GM18909 (cell line): ENCODE results near the gene CALHM2.

Experiments used
- ATAC-seq: cut with Tn5 transposase; IDR thresholded peaks from one replicate; pipeline ENCODE4 v1.9.1; 2021; ENCODE audit warnings: mild to moderate bottlenecking; ENCODE audit not compliant: unreplicated experiment, poor library complexity

Gene CALHM2

DNA sequence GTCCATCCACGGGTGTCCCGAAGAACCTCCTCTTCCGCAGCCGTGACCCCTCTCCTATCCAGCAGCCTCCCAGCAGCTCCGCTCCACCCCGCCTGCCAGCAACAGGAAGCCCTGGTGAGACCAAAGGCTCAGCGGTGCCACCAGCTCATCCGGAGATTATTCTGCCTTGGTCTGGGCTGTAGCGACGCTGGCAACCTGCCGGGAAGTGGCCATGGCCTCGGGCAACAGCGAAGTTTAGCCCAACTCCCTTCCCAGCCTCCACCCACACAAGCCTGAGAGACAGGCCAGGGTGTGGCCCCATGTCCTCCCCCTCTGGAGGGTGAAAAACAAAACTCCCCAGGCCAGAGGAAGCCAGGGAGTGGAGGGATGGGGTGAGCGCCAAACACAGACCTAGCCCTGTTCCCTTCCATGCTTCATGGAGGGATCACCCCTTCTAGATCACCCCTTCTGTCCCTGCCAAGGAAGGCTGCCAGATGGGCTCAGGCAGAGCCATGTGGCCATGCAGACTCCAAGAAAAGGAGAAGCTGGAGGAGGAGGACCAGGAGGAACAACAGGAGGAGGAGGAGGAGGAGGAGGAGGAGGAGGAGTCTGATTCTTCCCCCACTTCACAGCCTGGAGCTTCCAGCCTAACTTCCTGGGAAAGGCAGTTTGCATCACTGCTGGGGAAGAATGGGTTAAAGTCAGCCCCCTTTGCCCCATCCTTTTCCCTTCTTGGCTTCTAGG lies 918 bp downstream of the CALHM2 start:
- no peak for ATAC-seq

DNA sequence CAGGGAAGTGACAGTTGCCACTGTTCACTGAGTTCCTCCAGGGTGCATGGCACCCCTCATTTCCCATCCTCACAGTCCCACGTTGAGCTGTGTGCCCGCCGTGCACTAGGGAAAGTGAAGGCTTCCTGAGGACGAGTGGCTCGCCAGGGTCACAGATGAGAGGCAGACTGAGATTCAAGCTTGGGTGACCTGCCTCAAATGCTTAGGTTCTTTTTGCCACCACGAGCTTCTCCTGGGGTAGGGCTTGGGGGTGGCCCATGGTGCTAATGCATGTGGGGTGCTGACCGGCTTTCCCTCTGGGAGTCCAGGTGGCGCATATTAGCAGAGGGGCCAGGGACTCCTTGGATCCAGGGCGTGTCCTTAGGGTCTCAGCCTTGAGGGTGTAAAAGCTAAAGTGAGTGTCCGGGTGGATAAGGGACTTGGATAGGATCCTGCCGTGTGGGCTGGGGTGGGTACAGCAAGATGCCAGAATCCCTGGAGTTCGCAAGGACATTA lies 1.9 kb downstream of the CALHM2 start:
- ATAC-seq: no peak

DNA sequence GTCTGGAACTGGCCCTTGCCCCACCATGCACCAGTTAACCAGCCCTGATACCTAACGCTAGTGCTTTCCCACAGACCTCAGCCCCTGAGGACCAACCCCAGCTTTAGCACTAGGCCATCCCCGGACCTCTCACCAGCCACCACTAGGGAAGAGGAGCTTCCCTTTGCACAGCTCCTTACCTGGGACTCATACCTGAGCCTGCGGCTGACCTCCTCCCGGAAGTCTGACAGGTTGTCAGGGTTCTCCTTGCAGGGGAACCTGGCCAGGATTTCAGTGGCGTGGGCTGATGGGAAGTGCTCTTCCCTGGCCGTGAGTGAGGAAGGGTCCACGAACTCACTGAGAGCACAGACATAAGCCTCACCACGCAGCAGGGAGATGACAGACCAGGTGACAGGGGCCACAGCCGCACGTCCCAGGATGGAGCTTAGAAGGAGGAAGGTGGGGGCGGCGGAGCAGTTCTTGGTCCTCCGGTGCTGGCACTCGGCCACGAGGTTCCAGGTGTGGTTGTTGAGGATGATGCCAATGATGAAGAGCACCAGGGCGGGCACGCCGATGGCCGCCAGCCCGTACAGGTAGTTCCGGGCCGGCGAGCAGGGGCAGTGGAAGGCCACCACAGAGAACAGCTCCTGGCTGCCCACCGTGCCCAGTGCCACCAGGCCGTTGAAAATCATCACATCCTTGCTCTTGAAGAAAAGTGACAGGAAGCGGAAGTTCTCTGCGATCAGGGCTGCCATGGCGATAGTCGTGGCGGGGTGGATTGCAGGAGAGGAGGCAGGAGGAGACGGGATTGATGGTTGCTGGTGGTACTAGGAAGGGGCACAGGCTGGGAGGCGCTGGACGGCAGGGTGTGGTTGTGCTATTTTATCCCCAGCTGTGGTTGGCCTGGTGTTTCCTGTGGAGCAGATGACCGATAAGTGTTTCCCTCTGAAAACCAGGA lies 2.7 kb downstream of the CALHM2 start:
- ATAC-seq: no peak

DNA sequence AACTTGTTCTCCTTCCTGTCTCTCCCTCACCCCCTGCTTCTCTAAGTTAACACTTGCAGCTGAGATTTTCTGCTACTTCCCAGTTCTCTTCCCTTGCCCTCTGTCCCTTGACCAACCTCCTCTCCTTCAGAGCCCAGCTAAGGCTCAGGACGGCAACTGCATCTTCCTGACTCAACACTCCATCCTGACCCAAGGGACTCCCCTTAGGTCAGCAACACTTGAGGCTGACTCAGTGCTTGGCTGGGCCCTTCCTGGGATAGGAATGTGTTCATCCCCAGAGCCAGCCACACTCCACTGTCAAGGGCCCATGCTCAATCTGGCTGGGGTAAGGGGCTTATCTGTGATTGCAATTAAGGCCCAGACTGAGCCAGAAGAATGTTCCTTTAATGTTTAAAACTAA lies 3.4 kb downstream of the CALHM2 start:
- ATAC-seq: no peak

DNA sequence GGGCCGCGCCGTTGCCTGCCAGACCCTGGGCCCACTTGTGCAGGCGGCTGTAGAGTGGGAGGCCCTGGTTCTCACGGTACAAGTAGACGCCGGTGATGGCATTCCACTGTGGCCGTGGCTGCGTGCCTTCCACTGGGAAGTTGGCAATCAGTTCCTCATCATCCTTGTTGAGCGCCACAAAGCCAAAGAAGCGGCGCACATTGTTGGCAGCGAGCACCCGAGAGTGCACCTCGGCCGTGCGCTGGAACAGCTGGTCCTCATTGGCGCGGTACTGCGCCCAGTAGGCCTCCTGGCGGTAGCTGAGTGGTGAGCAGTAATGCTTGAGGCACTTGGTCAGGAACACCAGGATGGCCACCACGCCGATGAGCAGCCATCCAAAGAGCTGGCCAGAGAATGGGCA lies 5.0 kb downstream of the CALHM2 start:
- ATAC-seq: no peak

DNA sequence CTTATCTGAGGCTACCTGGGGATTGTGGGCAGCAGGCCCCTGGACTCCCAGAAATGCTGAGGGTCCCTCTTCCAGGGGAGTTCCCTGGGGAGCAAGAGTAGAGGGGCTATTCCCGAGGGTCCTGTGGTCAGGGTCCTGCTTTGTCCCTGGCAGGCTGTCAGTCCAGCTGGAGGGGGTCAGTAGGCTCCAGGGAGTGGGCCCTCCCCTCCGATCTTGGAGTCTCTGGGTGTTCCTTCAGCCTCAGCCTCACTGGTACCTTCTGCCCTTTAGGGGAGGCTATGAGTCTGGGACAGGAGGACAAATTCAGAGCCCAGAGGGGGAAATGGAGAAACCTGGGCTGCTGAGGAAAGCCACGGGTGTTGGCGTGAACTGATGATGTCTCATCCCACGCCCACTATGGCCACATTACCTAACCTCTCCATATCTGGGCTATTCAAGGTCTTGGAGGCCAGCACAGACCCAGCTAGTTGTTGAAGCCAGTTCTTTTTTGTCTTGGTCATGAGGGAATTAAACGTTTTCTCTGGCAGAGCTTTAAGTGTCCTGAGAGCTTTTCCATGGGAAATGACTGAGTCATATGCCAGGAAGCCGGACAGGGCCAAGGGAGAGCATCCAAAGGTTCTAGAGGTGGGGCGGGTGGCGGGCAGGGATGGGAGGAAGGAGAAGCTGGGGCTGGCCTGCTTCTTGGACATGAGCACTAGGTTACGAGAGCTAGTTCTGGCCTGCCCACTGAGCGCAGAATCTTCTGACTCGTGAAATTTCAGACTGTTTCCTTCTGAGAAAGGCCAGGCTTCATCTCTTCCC lies 6.2 kb downstream of the CALHM2 start:
- no peak for ATAC-seq

DNA sequence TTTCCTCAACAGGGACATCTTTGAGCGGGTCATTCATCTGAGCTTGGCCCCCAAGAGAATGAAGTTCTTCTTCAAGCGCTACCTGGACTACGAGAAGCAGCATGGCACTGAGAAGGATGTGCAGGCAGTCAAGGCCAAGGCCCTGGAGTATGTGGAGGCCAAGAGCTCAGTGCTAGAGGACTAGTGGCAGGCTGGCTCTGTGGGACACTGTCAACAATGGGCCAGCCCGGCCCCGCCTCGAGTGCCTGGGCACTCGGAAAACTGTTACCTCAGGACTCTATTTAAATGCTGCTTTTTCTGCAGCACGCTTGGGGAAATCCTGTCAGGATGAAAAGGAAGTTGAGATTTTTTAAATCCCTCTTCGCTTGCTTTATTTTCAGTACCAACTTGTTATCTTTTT lies 6.8 kb downstream of the CALHM2 start:
- ATAC-seq: no peak

DNA sequence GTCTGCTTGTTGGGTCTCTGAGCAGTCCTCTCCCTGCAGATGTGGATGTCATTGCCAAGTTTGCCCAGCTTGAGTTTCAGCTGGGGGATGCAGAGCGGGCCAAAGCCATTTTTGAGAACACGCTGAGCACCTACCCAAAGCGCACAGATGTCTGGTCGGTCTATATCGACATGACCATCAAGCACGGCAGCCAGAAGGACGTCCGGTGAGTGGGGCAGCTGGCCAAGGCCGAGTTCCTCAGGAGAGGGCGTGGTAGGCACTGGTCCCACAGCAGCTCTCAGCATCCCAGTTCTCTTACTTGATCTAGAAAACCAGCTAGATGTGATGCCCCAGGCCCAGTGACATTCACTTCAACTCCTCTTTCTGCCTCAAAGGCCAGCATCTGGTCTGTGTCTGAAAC lies 7.7 kb downstream of the CALHM2 start:
- no peak for ATAC-seq

DNA sequence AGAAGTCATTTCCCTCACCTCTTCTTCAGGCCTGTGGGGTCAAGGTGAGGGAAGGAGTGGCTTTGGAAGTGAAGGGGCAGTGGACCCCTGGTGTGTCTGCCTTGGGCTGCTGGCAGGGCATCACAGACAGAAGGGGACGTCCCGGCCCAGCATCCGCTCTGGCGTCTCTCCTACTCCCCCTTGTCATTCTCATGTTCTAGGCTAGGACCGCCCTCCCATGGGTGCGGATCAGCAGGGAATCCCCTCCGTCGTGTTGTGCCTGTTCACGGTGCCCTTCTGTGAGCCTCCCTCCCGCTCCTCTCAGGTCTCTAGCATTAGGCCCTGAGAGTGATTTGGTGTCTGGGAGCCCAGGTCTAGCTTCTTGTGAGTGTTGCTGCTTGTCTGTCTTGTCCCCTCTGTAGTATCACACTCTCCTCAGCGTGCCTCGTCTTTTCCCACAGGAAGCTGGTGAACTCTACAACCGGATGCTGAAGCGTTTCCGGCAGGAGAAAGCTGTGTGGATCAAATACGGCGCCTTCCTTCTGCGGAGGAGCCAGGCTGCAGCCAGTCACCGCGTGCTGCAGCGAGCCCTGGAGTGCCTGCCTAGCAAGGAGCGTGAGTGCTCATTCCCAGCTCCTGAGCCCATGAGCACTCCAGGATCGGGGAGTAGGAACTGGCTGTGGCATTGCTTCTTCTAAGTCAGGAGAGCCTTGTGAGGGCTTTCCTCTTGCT lies 8.5 kb downstream of the CALHM2 start:
- ATAC-seq: no peak

DNA sequence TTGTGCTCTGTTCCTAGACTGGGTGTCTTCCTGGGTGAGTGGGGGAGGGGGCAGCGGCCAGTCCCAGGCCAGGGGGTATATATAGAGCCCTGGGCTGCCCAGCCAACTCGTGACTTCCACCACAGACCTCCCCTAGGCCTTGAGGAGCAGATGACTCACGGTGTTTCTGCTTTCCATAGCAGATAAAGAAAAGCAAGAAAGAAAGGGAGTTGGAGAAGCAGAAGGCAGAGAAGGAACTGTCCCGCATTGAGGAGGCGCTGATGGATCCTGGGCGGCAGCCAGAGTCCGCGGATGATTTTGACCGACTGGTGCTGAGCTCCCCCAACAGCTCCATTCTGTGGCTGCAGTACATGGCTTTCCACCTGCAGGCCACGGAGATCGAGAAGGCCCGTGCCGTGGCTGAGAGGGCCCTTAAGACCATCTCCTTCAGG lies 10.1 kb downstream of the CALHM2 start:
- no peak for ATAC-seq

DNA sequence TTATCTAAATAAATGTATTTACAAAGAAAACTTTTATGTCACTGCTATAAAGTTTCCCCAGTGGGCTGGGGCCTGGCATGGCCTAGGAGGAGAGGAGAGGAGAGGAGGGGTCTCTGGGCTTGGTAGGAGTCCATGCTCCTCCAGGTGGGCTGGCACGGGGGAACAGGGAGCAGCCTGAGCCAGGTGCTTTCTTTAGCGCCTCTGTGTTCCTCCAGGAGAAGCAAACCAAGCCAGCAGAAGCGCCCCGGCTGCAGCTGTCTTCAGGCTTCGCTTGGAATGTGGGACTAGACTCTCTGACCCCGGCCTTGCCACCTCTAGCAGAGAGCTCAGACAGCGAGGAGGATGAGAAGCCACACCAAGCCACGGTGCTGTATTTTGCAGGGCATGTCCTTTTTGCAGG lies 10.6 kb downstream of the CALHM2 start:
- no peak for ATAC-seq

DNA sequence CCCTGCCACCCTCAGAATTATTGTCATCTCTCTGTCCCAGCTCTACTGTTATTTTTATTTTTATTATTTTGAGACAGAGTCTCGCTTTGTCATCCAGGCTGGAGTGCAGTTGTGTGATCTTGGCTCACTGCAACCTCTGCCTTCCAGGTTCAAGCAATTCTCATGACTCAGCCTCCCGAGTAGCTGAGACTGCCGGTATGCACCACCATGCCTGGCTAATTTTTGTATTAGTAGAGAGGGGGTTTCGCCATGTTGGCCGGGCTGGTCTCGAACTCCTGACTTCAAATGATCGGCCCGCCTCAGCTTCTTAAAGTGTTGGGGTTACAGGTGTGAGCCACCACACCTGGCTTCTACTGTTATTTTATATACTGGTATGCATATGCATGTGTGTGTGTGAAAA lies 11.0 kb downstream of the CALHM2 start:
- no peak for ATAC-seq

DNA sequence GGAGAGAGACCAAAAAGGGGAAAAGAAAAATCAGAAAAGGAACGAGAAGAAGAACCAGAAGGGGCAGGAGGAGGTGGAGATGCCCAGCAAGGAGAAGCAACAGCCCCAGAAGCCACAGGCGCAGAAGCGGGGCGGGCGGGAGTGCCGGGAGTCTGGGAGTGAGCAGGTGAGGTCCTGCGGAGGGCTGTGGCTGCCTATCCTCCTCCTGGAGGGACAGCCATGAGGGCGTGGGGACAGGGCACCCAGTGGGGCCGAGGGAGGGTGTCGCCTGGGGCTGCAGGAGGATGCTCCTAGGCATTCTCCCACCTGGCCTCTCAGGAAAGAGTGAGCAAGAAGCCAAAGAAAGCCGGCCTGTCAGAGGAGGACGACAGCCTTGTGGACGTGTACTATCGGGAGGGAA lies 11.8 kb downstream of the CALHM2 start:
- ATAC-seq: no peak

DNA sequence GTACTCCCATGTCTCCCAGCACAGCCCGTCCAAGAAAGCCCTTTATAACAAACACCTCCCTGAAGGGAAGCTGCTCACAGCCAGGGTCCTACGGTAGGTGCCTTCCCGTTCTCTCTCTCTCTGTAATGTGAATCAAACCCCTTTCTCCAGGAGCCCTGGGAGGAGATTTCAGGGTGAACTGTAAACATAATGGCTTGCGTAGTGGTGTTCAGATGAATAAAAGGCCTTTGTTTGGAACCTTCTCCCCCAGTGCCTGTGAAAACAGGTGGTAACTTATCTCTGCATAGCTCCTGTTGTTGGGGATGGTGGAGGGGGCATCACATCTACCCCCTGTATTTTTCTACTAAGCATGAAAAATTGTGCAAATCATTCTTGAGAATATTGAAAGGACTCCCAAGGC lies 12.4 kb downstream of the CALHM2 start:
- no peak for ATAC-seq

DNA sequence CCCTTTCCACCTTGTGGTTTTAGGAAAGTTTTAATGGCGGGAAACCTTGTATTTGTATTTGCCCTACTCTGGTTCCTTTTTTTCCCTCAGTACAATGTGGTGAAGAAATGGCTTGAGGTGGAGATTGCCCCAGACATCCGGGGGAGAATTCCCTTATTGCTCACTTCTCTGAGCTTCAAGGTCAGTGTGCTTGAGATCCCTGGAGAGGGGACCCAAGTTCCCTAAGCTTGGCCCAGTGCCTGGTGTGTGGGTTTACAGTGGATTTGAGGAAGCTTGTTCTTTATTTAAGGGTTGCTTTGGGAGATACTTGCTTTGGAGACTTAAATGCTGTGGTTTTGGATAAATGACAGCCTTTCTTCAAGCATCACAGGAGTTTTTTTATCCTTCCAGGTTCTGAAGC lies 18.3 kb downstream of the CALHM2 start:
- no peak for ATAC-seq

DNA sequence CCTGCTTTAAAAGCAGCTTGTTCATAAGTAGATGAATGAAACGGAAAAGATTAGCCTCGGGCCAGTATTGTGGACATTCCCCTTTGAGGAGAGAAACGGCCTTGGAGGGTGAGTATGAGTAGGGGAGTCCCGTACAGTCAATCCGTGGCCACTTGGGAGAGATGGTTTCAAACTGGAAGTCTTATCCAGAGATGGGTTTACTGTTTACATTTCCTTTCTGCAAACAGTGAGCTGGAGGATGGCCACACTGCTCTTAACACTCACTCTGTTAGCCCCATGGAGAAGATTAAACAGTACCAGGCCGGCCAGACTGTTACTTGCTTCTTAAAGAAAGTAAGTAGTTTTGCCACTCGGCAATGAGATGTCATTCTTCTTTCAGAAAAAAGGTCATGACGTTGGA lies 20.3 kb downstream of the CALHM2 start:
- no peak for ATAC-seq

DNA sequence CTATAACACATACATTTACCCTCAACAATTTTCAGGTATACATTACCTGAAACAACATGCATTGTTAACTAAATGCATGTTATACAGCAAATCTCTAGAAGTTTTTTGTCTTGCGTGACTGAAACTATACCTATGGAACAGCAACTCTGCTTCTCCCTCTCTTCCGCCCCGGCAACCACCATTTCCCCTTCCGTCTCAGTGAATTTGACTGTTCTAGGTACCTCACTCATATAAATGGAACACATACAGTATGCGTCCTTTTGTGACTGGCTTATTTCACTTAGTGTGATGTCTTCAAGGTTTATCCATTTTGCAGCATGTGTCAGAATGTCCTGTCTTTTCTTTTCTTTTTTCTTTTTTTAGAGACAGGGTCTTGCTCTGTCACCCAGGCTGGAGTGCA lies 22.5 kb downstream of the CALHM2 start:
- ATAC-seq: no peak

DNA sequence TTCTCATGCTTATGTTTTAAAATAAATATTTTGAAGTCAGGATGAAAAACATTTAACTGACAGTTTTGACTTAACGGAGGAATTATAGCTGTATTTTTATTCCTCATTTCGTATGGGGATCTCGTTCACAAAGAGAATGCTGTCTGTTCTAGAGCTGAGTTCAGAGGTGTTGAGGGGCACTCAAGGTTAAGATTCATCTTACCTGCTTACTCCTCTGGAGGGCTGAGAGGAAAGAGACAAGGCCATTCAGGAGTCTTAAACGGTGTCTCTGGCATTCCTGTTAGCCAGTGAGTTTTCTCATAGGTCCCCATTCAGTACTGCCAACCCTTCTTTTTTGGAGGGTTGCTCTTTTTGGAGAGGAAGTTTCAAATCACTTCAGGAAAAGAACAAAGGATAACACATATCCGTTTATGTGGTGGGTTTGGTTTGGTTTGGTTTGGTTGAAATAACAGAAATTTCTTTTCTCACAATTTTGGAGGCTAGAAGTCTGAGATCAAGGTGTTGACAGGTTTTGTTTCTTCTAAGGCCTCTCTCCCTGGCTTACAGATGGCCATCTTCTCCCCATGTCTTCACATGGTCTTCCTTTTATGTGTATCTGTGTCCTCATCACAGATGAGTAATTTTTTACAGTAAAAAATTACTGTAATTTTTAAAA lies 23.1 kb downstream of the CALHM2 start:
- ATAC-seq: no peak

DNA sequence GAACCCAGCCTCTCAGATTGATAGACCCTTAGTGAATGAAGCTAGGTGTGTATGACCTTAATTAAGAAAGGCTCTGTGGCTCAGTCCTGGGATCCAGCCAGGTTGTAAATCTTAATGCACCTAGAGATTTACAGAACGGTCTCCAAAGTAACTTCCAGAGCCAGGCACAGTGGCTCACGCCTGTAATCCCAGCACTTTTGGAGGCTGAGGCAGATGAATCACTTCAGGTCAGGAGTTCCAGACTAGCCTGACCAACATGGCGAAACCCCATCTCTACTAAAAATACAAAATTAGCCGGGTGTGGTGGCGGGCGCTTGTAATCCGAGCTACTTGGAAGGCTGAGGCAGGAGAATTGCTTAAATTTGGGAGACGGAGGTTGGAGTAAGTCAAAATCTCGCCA lies 24.3 kb downstream of the CALHM2 start:
- no peak for ATAC-seq

DNA sequence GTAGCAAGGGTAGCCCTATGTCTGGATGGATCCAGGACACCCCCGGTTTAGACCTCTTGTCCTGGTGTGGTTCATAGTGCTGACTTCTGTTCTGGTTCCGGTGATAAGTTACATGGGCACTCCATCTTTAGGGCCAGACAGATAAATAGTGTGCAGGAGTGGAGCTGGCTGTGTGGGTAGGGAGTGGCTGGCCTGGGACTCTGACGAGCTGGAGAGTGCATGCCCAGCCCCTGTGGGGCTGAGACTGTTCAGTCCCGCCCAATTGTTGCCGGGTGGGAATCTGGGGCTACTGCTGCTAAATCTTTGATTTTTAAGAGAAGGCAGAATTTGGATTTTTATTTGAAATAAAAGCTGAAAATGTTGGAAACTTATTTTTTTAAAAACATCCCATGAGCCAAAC lies 28.4 kb downstream of the CALHM2 start:
- no peak for ATAC-seq
